Fibroblast of skin of scalp (primary cell): Measurements from ENCODE around the gene TRAPPC13.
"Not testable (repeated sequence)": the region's sequence is repeated elsewhere in the genome, so short reads cannot be mapped to it uniquely, and the experiment has no call there.

Experiments
- DNase-seq: peaks from one replicate; pipeline ENCODE4 v3.0.0-alpha.2; 2013

Gene TRAPPC13

DNA sequence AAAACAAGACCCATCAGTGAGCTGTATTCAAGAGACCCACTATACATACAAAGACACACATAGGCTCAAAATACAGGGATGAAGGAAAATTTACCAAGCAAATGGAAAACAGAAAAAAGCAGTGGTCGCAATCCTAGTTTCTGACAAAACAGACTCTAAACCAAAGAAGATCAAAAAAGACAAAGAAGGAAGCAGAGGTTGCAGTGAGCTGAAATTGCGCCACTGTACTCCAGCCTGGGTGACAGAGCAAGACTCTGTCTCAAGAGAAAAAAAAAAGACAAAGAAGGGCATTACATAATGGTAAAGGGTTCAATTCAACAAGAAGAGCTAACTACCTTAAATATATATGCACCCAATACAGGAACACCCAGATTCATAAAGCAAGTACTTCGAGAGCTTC is 51.2 kb downstream of the TRAPPC13 start:
- not testable (repeated sequence) for DNase-seq

DNA sequence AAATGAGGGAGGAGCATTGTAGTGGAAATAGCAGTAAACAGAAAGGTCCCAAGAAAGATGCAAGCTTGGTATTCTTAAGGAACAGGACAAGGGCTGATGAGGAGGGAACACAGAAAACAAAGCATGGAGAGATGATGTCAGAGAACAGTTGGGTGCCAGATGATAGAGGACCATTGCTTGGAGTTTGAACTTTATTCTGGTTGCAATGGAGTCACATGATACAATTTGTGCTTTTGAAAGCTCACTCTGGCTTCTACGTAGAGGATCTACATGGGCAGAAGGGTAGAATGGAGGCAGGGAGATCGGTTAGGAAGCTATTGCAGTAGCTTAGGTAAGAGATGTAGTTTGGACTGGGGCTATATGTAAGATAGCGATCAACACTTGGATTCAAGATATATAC is 57.3 kb downstream of the TRAPPC13 start:
- DNase-seq: no peak

- no peak for DNase-seq
Measured at GRCh38 chr5:65693121-65693520, 68.3 kb downstream of the TRAPPC13 start.

DNA sequence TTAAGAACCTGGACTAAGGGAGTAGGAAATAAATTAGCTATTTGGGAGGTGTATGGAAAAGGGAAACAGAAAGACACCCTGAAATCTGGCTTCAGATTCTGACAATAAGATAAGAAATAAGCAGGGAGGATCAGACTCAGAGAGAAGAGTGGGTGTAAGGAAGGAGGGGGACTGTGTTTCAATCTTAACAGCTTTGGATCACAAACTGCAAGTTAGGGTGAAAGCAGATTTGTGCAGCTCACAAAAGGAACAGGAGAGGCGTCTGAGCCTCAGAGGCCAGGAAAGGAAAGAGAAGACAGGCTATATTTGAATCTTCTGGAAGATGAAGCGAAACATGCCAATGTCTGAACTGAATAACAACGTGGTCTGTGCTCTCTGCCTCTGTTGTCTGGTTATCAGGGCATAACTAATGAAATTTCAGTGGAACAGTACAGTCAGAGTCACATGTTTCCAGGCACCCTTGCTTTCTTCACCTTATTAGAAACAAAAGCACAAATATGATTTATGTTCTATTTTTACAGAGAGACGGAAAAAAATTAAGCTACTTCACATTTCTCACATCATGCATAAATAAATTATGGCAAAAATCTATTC is 70.4 kb downstream of the TRAPPC13 start:
- no peak for DNase-seq

GRCh38 chr5:65695896-65696295 is 71.1 kb downstream of the TRAPPC13 start:
- DNase-seq: no peak

DNA sequence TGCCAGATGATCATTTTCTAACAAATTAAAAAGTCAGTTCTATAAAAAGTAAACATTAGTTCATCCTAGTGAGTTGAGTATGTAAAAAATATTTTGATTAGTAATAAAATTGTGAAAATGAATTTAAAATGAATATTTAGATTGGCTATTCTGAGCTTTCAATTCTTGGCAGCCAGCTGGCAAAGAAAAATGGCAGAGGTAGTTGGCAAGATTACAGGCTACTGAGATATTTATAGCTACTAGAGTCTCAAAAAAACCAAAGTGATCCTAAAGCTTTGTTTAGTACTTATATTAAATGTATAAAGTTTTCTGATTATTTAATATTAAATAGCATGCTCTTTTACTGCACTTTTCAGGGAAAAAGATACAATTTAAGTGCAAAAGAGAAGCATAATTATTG is 72.1 kb downstream of the TRAPPC13 start:
- peak; percentile 30 for DNase-seq

DNA sequence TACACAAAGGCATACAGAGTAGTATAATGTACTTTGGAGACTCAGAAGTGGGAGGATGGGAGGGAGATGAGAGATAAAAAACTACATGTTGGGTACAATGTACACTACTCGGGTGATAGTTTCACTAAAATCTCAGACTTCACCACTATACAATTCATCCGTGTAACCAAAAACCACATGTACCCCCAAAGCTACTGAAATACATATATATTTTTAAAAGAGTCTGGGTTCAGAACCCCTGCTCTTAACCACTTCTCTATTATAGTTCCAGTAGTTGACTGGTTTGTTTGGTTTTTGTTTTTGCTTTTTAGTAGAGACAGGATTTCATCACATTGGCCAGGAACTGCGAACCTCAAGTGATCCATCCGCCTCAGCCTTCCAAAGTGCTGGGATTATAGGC is 74.5 kb downstream of the TRAPPC13 start:
- no peak for DNase-seq

DNA sequence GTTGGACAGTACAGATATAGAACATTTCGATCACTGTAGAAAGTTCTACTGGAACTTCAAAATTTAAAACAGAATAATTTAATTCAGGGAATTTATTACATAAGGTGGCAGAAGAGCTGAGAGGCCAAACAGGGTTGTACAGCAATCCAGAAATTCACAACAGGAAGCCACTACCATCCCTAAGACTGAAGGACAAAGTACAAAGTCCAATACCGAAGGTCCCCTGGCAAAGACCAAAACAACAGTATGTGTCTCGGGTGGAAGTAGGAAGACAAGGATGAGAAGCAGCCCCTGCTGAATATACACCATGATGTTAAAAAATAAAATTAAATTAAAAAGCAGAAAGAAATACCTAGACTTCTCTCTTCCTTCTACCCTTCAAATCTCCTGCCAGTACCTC is 77.2 kb downstream of the TRAPPC13 start:
- no peak for DNase-seq

DNA sequence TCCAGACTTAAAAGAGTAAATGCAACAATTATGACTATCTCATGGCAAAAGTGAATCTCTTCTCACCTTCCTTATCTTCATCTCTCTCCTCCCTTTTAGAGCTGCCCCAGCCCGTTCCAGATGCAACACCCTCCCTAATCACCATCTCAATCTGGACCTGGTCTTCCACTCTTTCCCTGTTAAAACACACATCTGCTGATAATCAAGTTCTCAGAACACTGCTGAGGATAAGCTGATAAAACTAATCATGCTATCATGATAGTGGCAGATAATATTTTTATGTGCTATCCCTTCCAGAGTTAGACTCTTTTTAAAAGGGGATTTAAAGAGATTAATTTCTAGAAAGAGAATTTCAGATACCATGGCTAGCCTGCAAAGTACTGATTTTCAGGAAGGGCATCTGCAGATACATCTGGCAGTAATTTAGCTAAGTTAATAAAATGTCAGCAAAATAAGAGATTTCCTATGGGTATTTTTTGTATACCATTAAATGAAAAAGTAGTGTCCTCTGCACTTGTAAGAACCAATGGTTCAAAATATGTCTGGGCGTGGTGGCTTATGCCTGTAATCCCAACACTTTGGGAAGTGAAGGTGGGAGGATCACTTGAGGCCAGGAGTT is 79.9 kb downstream of the TRAPPC13 start:
- DNase-seq: no peak

GRCh38 chr5:65707663-65708062 is 82.8 kb downstream of the TRAPPC13 start:
- no peak for DNase-seq

GRCh38 chr5:65708145-65708544 is 83.3 kb downstream of the TRAPPC13 start:
- no peak for DNase-seq
